Stimulated activated CD8-positive, alpha-beta memory T cell treated with anti-CD3 and anti-CD28 coated beads, Interleukin-12 subunit alpha, Interleukin-12 subunit beta, amount 100 ng/mL, for 4 hours (primary cell): ENCODE results near the gene PRR20E.
"Not testable (repeated sequence)": the region's sequence is repeated elsewhere in the genome, so short reads cannot be mapped to it uniquely, and the experiment has no call there.

Experiments
- DNase-seq: peaks from one replicate; pipeline ENCODE4 v3.0.0-alpha.2; 2020; ENCODE audit warnings: low read depth

Gene PRR20E

DNA sequence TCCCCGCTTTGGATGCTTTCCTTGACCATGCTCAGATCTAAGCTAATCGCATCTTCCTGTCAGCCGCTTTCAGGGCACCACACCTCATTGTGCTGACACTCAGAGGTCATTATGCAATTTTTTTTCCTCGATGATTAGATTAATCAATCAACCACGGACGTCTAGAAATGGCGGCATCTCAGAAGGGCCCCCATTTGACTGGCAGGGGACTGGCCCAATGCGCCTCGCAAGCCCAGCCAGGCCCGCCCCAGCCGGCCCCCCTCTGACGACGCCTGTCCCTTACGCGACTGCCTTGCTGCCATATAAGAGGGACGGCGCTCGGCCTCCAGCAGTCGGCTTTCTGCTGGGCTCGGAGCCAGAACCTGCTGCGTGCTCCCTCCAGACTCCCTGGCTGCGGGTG is at the start of gene PRR20E:
Gene PRR20E (plus strand): TSS at position 301 of the 400 bp plus-strand sequence. CDS start 387 bp downstream, outside the sequence.
- DNase-seq, result not testable (repeated sequence)

DNA sequence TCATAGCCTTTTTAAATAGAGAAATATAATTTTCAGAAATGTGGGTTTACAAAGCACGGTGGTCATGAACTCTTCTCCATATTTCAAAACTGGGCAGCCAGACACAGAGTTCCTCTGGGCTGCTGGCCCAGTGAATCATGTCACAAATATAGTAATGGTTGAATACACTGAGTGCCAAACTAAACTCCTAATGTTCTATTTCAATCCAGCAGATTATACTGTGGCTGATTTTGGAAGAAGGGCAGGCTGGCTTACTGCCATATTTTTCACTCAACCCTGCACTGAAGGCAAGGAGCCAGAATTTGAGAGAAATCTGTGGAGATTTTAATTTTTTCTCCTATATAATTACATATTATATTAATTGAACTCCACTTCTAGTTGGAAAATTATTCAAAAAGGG is 43.3 kb upstream of the PRR20E start:
- no peak for DNase-seq

DNA sequence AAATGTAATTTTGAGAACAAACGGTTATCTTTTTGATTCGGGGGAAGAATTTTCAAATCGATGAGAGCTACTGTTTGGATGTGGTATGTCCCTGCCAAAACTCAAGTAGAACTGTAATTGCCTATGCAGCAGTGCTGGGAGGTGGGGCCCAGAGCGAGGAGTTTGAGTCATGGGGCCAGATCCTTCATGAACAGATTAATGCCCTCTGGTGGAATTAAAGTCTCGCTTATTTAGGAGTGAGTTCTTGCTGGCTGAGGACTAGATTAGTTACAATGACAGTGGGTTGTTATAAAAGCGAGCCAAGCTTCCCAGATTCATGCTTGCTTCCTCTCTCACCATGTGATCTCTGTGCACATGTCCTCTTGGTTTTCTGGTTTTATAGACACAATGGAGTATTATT is 38.1 kb upstream of the PRR20E start:
- DNase-seq, result no peak

DNA sequence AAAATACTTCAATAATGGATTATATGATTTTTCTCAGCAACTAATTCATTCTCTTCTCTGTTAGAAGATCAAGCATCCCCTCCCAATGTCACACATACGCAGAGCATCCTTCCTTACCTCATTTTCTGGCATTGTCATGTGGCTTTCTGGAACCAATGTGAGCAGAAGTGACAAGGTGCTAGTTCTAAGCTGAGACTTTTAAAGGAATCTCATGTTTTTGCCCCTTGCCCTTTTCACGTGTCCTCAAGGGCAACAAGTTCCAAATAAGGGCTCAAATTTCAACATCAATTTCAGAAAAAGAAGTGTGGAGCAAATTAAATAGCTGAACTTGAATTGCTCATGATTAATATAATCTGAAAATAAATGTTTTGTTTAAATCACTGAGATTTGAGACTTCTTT is 30.9 kb upstream of the PRR20E start:
- no peak for DNase-seq

DNA sequence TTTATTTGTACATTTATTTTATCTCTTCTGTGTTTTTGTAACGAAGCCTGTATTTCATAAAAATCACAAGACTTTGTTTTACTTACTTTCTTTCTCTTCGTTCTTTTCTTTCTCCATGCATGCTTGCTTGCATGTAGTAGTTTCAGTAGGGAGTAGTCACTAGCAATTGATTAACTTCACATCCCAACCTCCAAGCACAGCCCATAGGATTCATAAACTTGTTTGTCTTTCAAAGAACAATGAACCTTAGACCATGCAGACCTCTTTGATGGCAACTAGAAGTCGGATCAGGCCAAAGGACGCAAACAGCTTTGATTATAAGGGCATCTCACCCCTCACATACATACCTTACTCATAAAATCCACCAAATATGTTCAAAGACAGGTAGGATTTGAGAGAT is 29.4 kb upstream of the PRR20E start:
- no peak for DNase-seq

DNA sequence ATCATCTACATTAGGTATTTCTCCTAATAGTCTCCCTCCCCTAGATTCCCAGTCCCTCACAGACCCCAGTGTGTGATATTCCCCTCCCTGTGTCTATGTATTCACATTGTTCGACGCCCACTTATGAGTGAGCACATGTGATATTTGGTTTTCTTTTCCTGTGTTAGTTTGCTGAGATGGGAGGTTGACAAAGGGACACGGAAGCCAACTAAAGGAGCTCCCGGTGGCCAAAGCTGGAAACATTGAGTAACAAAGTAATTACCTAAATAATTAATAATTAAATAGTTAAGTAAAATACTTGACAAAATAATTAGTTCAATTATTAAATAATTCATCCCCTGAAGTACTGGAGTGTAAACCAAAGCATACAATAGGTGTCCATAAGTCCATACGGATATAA is 28.0 kb upstream of the PRR20E start:
- no peak for DNase-seq

DNA sequence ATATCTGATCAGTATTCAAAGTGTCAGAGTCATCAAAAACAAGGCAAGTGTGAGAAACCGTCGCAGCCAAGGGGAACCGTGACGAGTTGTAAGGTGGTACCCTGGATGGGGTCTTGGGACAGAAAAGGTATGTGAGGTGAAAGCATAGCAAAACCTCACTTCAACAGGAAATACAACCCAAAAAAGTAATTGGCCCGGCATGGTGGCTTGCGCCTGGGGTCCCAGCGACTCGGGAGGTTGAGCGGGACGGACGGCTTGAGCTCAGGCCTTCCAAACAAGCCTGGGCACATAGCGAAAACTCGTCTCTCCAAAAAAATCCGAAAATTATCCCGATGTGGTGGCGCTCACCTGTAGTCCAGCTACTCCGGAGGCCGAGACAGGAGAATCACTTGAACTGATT is 27.2 kb upstream of the PRR20E start:
- not testable (repeated sequence) for DNase-seq

DNA sequence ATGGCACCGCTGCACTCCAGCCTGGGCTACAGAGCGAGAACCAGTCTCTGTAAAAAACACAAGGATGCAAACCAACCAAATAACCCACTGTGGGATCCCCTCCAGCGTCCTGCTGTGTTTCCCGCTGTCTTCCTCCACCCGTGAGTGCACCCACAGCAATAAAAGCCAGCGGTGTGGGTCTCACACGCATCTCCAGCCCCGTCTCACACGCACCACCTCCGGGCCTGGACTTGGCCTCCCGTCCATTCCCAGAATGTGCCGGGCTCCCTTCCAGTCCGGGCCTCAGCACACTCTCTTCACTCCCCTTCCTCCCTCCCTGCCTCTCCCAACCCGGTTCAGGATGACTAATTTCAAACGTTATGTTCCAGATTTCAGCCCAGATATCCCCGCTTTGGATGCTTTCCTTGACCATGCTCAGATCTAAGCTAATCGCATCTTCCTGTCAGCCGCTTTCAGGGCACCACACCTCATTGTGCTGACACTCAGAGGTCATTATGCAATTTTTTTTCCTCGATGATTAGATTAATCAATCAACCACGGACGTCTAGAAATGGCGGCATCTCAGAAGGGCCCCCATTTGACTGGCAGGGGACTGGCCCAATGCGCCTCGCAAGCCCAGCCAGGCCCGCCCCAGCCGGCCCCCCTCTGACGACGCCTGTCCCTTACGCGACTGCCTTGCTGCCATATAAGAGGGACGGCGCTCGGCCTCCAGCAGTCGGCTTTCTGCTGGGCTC is 26.6 kb upstream of the PRR20E start, which contains the start of gene PRR20A:
Gene PRR20A (plus strand): TSS at position 684 of the 734 bp plus-strand sequence. CDS start 387 bp downstream, outside the sequence.
- DNase-seq, result not testable (repeated sequence)

DNA sequence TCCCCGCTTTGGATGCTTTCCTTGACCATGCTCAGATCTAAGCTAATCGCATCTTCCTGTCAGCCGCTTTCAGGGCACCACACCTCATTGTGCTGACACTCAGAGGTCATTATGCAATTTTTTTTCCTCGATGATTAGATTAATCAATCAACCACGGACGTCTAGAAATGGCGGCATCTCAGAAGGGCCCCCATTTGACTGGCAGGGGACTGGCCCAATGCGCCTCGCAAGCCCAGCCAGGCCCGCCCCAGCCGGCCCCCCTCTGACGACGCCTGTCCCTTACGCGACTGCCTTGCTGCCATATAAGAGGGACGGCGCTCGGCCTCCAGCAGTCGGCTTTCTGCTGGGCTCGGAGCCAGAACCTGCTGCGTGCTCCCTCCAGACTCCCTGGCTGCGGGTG is 19.8 kb upstream of the PRR20E start, which contains the start of gene PRR20B:
Gene PRR20B (plus strand): TSS at position 301 of the 400 bp plus-strand sequence. CDS start 387 bp downstream, outside the sequence.
- DNase-seq, result not testable (repeated sequence)

DNA sequence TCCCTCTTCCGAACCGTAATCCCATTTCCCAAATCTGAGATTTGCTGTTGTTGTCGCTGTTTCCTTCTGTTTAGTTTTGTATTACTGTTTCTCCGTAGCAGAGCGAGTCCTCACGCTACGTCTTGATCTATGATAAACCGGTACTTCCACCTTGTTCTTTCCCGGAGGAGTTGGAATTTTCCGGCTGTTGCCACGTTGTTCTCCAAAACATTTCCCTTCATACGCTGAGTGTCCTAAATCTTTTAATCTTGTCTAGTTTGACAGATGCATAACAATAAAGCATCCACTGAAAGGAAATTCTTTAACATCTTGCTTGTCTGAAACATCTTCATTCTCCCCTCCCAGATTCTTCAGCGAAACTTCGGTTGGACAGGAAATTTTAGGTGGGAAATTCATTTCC is 18.9 kb upstream of the PRR20E start:
- not testable (repeated sequence) for DNase-seq

DNA sequence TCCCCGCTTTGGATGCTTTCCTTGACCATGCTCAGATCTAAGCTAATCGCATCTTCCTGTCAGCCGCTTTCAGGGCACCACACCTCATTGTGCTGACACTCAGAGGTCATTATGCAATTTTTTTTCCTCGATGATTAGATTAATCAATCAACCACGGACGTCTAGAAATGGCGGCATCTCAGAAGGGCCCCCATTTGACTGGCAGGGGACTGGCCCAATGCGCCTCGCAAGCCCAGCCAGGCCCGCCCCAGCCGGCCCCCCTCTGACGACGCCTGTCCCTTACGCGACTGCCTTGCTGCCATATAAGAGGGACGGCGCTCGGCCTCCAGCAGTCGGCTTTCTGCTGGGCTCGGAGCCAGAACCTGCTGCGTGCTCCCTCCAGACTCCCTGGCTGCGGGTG is 13.2 kb upstream of the PRR20E start, which contains the start of gene PRR20C:
Gene PRR20C (plus strand): TSS at position 301 of the 400 bp plus-strand sequence. CDS start 387 bp downstream, outside the sequence.
- DNase-seq, result not testable (repeated sequence)

DNA sequence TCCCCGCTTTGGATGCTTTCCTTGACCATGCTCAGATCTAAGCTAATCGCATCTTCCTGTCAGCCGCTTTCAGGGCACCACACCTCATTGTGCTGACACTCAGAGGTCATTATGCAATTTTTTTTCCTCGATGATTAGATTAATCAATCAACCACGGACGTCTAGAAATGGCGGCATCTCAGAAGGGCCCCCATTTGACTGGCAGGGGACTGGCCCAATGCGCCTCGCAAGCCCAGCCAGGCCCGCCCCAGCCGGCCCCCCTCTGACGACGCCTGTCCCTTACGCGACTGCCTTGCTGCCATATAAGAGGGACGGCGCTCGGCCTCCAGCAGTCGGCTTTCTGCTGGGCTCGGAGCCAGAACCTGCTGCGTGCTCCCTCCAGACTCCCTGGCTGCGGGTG is 6.7 kb upstream of the PRR20E start, which contains the start of gene PRR20D:
Gene PRR20D (plus strand): TSS at position 301 of the 400 bp plus-strand sequence. CDS start 387 bp downstream, outside the sequence.
- not testable (repeated sequence) for DNase-seq

DNA sequence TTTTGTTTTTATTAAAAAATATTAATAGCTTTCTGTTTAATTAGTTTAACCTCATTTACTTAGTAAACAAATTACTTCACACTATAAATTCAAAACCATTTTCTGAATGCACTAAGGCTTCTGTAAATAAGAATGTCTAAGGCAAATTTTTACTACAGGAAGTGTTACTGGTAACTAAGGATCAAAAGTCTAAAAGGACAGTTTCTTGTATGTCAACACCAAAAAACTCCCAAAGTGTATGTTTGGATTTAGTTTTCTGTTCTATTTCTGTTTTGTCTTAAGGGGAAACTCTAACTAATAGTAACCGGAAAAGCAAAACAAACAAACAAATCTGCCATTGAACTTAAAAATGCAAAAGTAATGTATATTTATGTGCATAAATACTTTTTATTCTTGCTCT is 24.7 kb downstream of the PRR20E start:
- no peak for DNase-seq

DNA sequence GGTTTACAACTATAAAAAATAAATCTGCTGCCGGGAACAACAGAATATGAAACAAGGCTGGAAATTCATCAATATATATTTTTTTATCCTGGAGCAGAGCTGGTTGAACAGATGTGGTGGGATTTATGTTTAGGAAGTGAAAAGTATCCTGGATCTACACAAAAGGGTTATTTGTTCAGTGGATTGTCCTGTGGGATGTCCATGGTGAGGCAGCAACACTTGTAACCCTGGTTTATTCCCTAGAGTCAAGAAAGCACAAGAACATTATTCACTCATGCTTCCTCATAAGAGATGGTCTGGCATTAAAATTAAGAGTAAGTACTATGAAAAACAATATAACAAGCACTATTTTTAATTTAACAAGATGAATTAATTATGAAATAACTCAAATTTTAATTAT is 46.0 kb downstream of the PRR20E start:
- no peak for DNase-seq
